GM12878 (cell line): ENCODE measurements around the gene PLCD1. TPM values are rescaled to one million over a fixed set of nuclear protein-coding genes. Genes with fewer than 3 reads are reported as not detected.

ENCODE experiments used
- ATAC-seq: fragments of 200-7000 bp; cut with Tn5 transposase; 3 replicates; pipeline ENCODE4 v1.9.1; 2020; ENCODE audit warnings: mild to moderate bottlenecking, moderate library complexity
- BruUV-seq: library from RNA; stranded (reverse); fragments of 400-500 nt; replicated peaks from 2 replicates; lab custom pipeline; 2021; lab: Mats Ljungman, UMichigan
- CTCF ChIA-PET: fragments of 300-600 bp; sonication (Branson Sonifier 250); formaldehyde crosslinking; extraction: SDS; loops from one replicate; lab custom pipeline; 2021; ENCODE audit warnings: inconsistent platforms; lab: Yijun Ruan, JAX
- POLR2A ChIA-PET: fragments of 350-600 bp; formaldehyde crosslinking; extraction: SDS; loops from one replicate; lab custom pipeline; 2021; ENCODE audit warnings: inconsistent platforms; lab: Charles Lee
- RAD21 ChIA-PET: fragments of 300-600 bp; sonication (Branson Sonifier 250); formaldehyde crosslinking; loops from one replicate; lab custom pipeline; 2023; ENCODE audit warnings: antibody characterized with exemption; ENCODE audit not compliant: unreplicated experiment; lab: Charles Lee
- SMC1A ChIA-PET: fragments of 300-600 bp; sonication (Branson Sonifier 250); formaldehyde crosslinking; loops from one replicate; lab custom pipeline; 2023; ENCODE audit not compliant: unreplicated experiment, uncharacterized antibody; lab: Charles Lee
- DNase-seq: peaks from one replicate; pipeline ENCODE4 v3.0.0-alpha.2; 2011; ENCODE audit warnings: low read depth, low spot score
- FAIRE-seq: peaks from 3 replicates; lab custom pipeline; 2011; peaks lifted over from hg19 to GRCh38; lab: Jason Lieb, UNC
- H2AFZ ChIP-seq: 2 replicates; pipeline ENCODE4 v1.6.0; 2011; ENCODE audit warnings: low read depth, low read length, control low read depth; ENCODE audit not compliant: control insufficient read depth
- H3K27ac ChIP-seq: 2 replicates; pipeline ENCODE4 v1.5.1; 2011; ENCODE audit warnings: control low read depth; ENCODE audit not compliant: control insufficient read depth, insufficient read depth
- H3K27me3 ChIP-seq, 2 experiments: replicated peaks in 1 of 2; 2 replicates each; pipeline versions ENCODE4 v1.6.0 to v1.6.1; 2011; ENCODE audit warnings: low read length in 1 of 2; ENCODE audit not compliant: control insufficient read depth in 2 of 2, insufficient read depth in 2 of 2
- H3K36me3 ChIP-seq, 2 experiments: 2 replicates each; pipeline ENCODE4 v1.5.1; 2011; ENCODE audit warnings: low read length in 1 of 2; ENCODE audit not compliant: control insufficient read depth in 2 of 2, insufficient read depth in 2 of 2
- H3K4me1 ChIP-seq: 2 replicates; pipeline ENCODE4 v1.6.1; 2011; ENCODE audit warnings: mild to moderate bottlenecking, low read length, moderate library complexity, mixed read lengths; ENCODE audit not compliant: control insufficient read depth, insufficient read depth
- H3K4me2 ChIP-seq: 2 replicates; pipeline ENCODE4 v1.6.0; 2011; ENCODE audit warnings: control low read depth; ENCODE audit not compliant: control insufficient read depth, insufficient read depth
- H3K4me3 ChIP-seq: fragments of 200-600 bp; sonication (generic); 2 replicates; pipeline ENCODE4 v1.5.1; 2016
- H3K79me2 ChIP-seq: 2 replicates; pipeline ENCODE4 v1.6.0; 2011; ENCODE audit warnings: low read length; ENCODE audit not compliant: control insufficient read depth, insufficient read depth
- H3K9ac ChIP-seq: 2 replicates; pipeline ENCODE4 v1.8.0; 2011; ENCODE audit warnings: low read length, control low read depth, mixed read lengths; ENCODE audit not compliant: control insufficient read depth, insufficient read depth
- H3K9me3 ChIP-seq: replicated peaks from 3 replicates; pipeline ENCODE4 v1.5.1; 2011; ENCODE audit warnings: mild to moderate bottlenecking, low read length; ENCODE audit not compliant: control insufficient read depth, insufficient read depth
- H4K20me1 ChIP-seq: 2 replicates; pipeline ENCODE4 v1.6.0; 2011; ENCODE audit not compliant: control insufficient read depth, insufficient read depth
- CBFB ChIP-seq: IDR thresholded peaks from 2 replicates; pipeline ENCODE4 v1.6.1; 2016; ENCODE audit warnings: antibody characterized with exemption, low read depth
- CEBPB ChIP-seq, 2 experiments: fragments of 150-350 bp in 1 of 2; IDR thresholded peaks; 2 replicates each; pipeline ENCODE4 v1.6.1; 2012 to 2014; ENCODE audit warnings: low read depth in 2 of 2, low read length in 2 of 2, borderline replicate concordance in 1 of 2, inconsistent platforms in 1 of 2
- CHD2 ChIP-seq: IDR thresholded peaks from 2 replicates; pipeline ENCODE4 v1.6.1; 2011; ENCODE audit warnings: low read depth, low read length, improper control_type of control experiment, borderline replicate concordance
- ESRRA ChIP-seq: IDR thresholded peaks from 2 replicates; pipeline ENCODE4 v1.6.1; 2012; ENCODE audit warnings: mild to moderate bottlenecking, low read length, improper control_type of control experiment
- EZH2 ChIP-seq: IDR thresholded peaks from 2 replicates; pipeline ENCODE4 v1.6.1; 2012; ENCODE audit warnings: low read depth, mild to moderate bottlenecking, control low read depth, inconsistent platforms, low read length, borderline replicate concordance; ENCODE audit not compliant: control insufficient read depth
- HDAC6 ChIP-seq: fragments of 200-600 bp; sonication (generic); IDR thresholded peaks from one replicate; pipeline ENCODE4 v1.8.0; 2017; ENCODE audit warnings: antibody characterized with exemption; ENCODE audit not compliant: unreplicated experiment
- HDGF ChIP-seq: fragments of 450-650 bp; IDR thresholded peaks from 2 replicates; pipeline ENCODE4 v1.6.1; 2016; ENCODE audit warnings: antibody characterized with exemption
- MTA3 ChIP-seq: IDR thresholded peaks from 2 replicates; pipeline ENCODE4 v1.6.1; 2012; ENCODE audit warnings: low read length, inconsistent platforms, borderline replicate concordance
- NFYA ChIP-seq: IDR thresholded peaks from 2 replicates; pipeline ENCODE4 v1.6.1; 2011; ENCODE audit warnings: low read depth, mild to moderate bottlenecking, low read length, improper control_type of control experiment, borderline replicate concordance
- PML ChIP-seq: IDR thresholded peaks from 2 replicates; pipeline ENCODE4 v1.6.1; 2012; ENCODE audit warnings: low read length, inconsistent platforms
- POLR2AphosphoS5 ChIP-seq: IDR thresholded peaks from 2 replicates; pipeline ENCODE4 v1.6.1; 2011; ENCODE audit warnings: mild to moderate bottlenecking, low read length, inconsistent platforms
- POU2F2 ChIP-seq: IDR thresholded peaks from 3 replicates; pipeline ENCODE4 v1.6.1; 2011; ENCODE audit warnings: low read depth, mild to moderate bottlenecking, low read length, borderline replicate concordance
- RB1 ChIP-seq: fragments of 450-650 bp; formaldehyde crosslinking; IDR thresholded peaks from 2 replicates; pipeline ENCODE4 v1.6.1; 2017; ENCODE audit warnings: mild to moderate bottlenecking, borderline replicate concordance
- RUNX3 ChIP-seq: IDR thresholded peaks from 2 replicates; pipeline ENCODE4 v1.6.1; 2012; ENCODE audit warnings: low read length, inconsistent platforms
- SMAD1 ChIP-seq: fragments of 450-650 bp; IDR thresholded peaks from 2 replicates; pipeline ENCODE4 v1.6.1; 2018; ENCODE audit warnings: mild to moderate bottlenecking, low read depth; ENCODE audit not compliant: partially characterized antibody
- SPI1 ChIP-seq: IDR thresholded peaks from 2 replicates; pipeline ENCODE4 v1.6.1; 2011; ENCODE audit warnings: low read depth, mild to moderate bottlenecking, low read length, moderate library complexity, borderline replicate concordance; ENCODE audit not compliant: insufficient read depth
- SREBF1 ChIP-seq: IDR thresholded peaks from 2 replicates; pipeline ENCODE4 v1.6.1; 2012; ENCODE audit warnings: mild to moderate bottlenecking, low read length
- SUZ12 ChIP-seq: fragments of 200-600 bp; sonication (generic); IDR thresholded peaks from one replicate; pipeline ENCODE4 v1.6.1; 2018; ENCODE audit warnings: antibody characterized with exemption, mild to moderate bottlenecking; ENCODE audit not compliant: unreplicated experiment
- TARDBP ChIP-seq: IDR thresholded peaks from 2 replicates; pipeline ENCODE4 v1.6.1; 2016; ENCODE audit warnings: borderline replicate concordance
- ZNF274 ChIP-seq: IDR thresholded peaks from one replicate; pipeline ENCODE4 v1.8.0; 2011; ENCODE audit not compliant: insufficient read length, insufficient read depth
- ZNF384 ChIP-seq: IDR thresholded peaks from 2 replicates; pipeline ENCODE4 v1.6.1; 2012; ENCODE audit warnings: low read depth, mild to moderate bottlenecking, low read length, improper control_type of control experiment, borderline replicate concordance
- WGBS: methylation state at CpG from one replicate; pipeline ENCODE4 v1.1.6; 2016; ENCODE audit warnings: low lambda C conversion rate; ENCODE audit not compliant: insufficient replicate concordance, insufficient coverage; ENCODE audit errors: missing lambda C conversion rate; 5-methylcytosine and 5-hydroxymethylcytosine counted together
- in situ Hi-C: fragments of 300-500 bp; cut with MboI; formaldehyde crosslinking; loops from 9 replicates; pipeline ENCODE4 v1.14.3; 2018; ENCODE audit warnings: mixed read lengths
- intact Hi-C: fragments of 100-400 bp; cut with micrococcal nuclease; formaldehyde crosslinking; loops from one replicate; pipeline ENCODE4 v1.14.2; 2022; ENCODE audit not compliant: unreplicated experiment
- polyA plus RNA-seq, 11 experiments: library from polyadenylated mRNA; depleted of rRNA in 4 of 11; unstranded in 6 of 11; stranded (reverse) in 5 of 11; fragments of >200 nt; fragmentation: Nextera tagmentation in 4 of 11; fragmentation: Illumina TruSeq in 1 of 11; extraction: Ambion mirVana in 4 of 11; extraction: Trizol in 1 of 11; gene quantifications; 1 replicate in 1 of 11; 2 replicates in 10 of 11; pipeline versions ENCODE4 v1.2.1 to v1.2.3, GENCODE V29; 2011 to 2016; ENCODE audit warnings: inconsistent platforms in 2 of 11, missing spikeins in 2 of 11, low read depth in 1 of 11
- total RNA-seq, 4 experiments: library from RNA; depleted of rRNA in 3 of 4; stranded (reverse); fragments of >200 nt in 3 of 4; fragmentation: Illumina TruSeq in 1 of 4; extraction: Trizol in 1 of 4; gene quantifications; 2 replicates each; pipeline versions ENCODE4 v1.2.1 to v1.2.3, GENCODE V29; 2013 to 2021
- TF ChIP-seq, protein P1 (sequence below): fragments of 450-650 bp; IDR thresholded peaks from 2 replicates; pipeline ENCODE4 v1.6.1; 2016; ENCODE audit warnings: mild to moderate bottlenecking
- TF ChIP-seq, protein P2 (sequence below): IDR thresholded peaks from 2 replicates; pipeline ENCODE4 v1.6.1; 2011; ENCODE audit warnings: low read depth, low read length, improper control_type of control experiment, borderline replicate concordance
- TF ChIP-seq, protein P3 (sequence below): IDR thresholded peaks from 2 replicates; pipeline ENCODE4 v1.6.1; 2012; ENCODE audit warnings: low read depth, low read length, improper control_type of control experiment

PLCD1 gene
- total and polyA plus RNA-seq, 10 of the 15 experiments (the other 5 are each of a cell fraction or from before 2014, with no cell fraction given) = 0.20 to 3.9 (median 1.2) TPM; not detected in 1

DNA sequence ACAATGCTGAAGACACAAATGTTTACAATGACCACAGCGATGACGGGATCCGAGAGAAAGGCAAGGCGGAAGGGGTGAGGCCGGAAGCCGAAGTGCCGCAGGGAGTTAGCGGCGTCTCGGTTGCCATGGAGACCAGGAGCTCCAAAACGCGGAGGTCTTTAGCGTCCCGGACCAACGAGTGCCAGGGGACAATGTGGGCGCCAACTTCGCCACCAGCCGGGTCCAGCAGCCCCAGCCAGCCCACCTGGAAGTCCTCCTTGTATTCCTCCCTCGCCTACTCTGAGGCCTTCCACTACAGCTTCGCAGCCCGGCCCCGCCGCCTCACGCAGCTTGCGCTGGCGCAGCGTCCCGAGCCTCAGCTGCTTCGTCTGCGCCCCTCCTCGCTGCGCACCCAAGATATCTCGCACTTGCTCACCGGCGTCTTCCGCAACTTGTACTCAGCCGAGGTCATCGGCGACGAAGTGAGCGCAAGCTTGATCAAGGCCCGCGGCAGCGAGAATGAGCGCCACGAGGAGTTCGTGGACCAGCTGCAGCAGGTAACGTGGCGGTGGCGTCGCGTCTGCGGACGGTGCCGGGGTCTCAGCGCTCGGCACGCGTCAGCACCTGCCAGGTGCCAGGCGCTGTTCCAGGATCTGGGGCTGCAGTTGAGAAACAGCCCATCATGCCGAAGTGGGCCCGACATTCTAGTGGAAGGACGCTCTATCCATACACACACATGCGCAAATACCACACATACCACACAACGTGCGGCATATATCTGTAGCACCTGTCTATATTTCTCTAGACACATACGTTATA, 9.9 kb upstream of the PLCD1 start, which contains the start of gene DLEC1:
DLEC1 (plus strand) TSS at position 108 of the 798 bp plus-strand sequence; CDS start at position 126, 18 bp downstream.
- Histone ChIP-seq H3K27ac (no peak within 1 kb of the TSS), H3K4me3 (peak within 1 kb of the TSS; percentile 71), H3K4me2 (peak within 1 kb of the TSS; percentile 84), H3K79me2 (no peaks in the 10 kb centered on the region), H3K27me3 (peaks cover 0 to 3% of the 10 kb centered on the region in 2 experiments; a peak in 2 of 4 replicates), H2AFZ (peak within 1 kb of the TSS; percentile 45), H3K4me1 (peaks cover 13% of the 10 kb centered on the region), H3K9me3 (no peaks in the 10 kb centered on the region), H4K20me1 (no peaks in the 10 kb centered on the region), H3K36me3 (no peaks in the 10 kb centered on the region), H3K9ac (no peak within 1 kb of the TSS)
- under 1% methylated on average over 67 of the region's 67 CpGs for WGBS
- ChIA-PET POLR2A (interaction anchor here (0.8 to 0.9 kb wide), 2 partner anchors 72 to 126 kb away, joined by 3 to 4 read pairs; partner anchors contain the start of gene OXSR1), CTCF (interaction anchor here (1.4 to 2.5 kb wide), 2 partner anchors 65 to 79 kb away, joined by 3 to 9 read pairs; no protein-coding TSS in a partner anchor), SMC1A (no interaction called here), RAD21 (interaction anchor here (0.9 kb wide), 1 partner anchor 101 kb away, joined by 3 read pairs; no protein-coding TSS in a partner anchor)
- intact Hi-C loops (no loop called here), in situ Hi-C loops (no loop called here)
- no TSS peak for BruUV-seq
- ATAC-seq (peak; percentile 89), DNase-seq (no peak), FAIRE-seq (peak; percentile 94)
- TF ChIP-seq EZH2 = no peak
- peak; percentile 51 for TF ChIP-seq RUNX3
- TF ChIP-seq, protein P1, sequence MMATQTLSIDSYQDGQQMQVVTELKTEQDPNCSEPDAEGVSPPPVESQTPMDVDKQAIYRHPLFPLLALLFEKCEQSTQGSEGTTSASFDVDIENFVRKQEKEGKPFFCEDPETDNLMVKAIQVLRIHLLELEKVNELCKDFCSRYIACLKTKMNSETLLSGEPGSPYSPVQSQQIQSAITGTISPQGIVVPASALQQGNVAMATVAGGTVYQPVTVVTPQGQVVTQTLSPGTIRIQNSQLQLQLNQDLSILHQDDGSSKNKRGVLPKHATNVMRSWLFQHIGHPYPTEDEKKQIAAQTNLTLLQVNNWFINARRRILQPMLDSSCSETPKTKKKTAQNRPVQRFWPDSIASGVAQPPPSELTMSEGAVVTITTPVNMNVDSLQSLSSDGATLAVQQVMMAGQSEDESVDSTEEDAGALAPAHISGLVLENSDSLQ = no peak
- TF ChIP-seq CHD2 = no peak
- no peak for TF ChIP-seq SUZ12
- TF ChIP-seq TARDBP = no peak
- no peak for TF ChIP-seq SREBF1
- no peak for TF ChIP-seq HDGF
- TF ChIP-seq SMAD1 = no peak
- TF ChIP-seq CEBPB (IDR thresholded peaks at IDR 0.05; ENCODE audit: borderline replicate concordance in 1 of 2, low read depth in 2 of 2, low read length in 2 of 2) = no peak
- peak; percentile 24; the same call in 1 of the 2 replicates for TF ChIP-seq SPI1
- no peak for TF ChIP-seq ZNF274
- no peak for TF ChIP-seq ZNF384
- TF ChIP-seq, protein P2, sequence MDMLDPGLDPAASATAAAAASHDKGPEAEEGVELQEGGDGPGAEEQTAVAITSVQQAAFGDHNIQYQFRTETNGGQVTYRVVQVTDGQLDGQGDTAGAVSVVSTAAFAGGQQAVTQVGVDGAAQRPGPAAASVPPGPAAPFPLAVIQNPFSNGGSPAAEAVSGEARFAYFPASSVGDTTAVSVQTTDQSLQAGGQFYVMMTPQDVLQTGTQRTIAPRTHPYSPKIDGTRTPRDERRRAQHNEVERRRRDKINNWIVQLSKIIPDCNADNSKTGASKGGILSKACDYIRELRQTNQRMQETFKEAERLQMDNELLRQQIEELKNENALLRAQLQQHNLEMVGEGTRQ = no peak
- no peak for TF ChIP-seq PML
- no peak for TF ChIP-seq RB1
- no peak for TF ChIP-seq ESRRA
- TF ChIP-seq CBFB = no peak
- TF ChIP-seq, protein P3, sequence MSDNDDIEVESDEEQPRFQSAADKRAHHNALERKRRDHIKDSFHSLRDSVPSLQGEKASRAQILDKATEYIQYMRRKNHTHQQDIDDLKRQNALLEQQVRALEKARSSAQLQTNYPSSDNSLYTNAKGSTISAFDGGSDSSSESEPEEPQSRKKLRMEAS = peak; percentile 11; the same call in 1 of the 2 replicates
- TF ChIP-seq MTA3 = no peak
- TF ChIP-seq POU2F2 = no peak
- TF ChIP-seq NFYA = no peak
- no peak for TF ChIP-seq POLR2AphosphoS5
- no peak for TF ChIP-seq HDAC6
